SK-N-SH (cell line): Measurements from ENCODE around the gene SPCS3. TPM values are rescaled to one million over a fixed set of nuclear protein-coding genes. Genes with fewer than 3 reads are reported as not detected.

ENCODE experiments used
- CTCF ChIA-PET: fragments of 300-600, 350-600 bp; formaldehyde crosslinking; extraction: SDS; loops from one replicate; lab custom pipeline; 2021; lab: Yijun Ruan, JAX
- POLR2A ChIA-PET: fragments of 350-600 bp; sonication (Branson Sonifier 250); formaldehyde crosslinking; extraction: SDS; loops from one replicate; lab custom pipeline; 2020; ENCODE audit warnings: antibody characterized with exemption, inconsistent platforms; lab: Yijun Ruan, JAX
- DNase-seq: peaks from one replicate; pipeline ENCODE4 v3.0.0; 2012
- H2AFZ ChIP-seq: fragments of 200-600 bp; sonication (generic); 2 replicates; pipeline ENCODE4 v1.8.1; 2016; ENCODE audit warnings: antibody characterized with exemption, mild to moderate bottlenecking, low read depth
- H3F3A ChIP-seq: fragments of 200-600 bp; sonication (generic); replicated peaks from 2 replicates; pipeline ENCODE3; 2016; ENCODE audit warnings: antibody characterized with exemption, mild to moderate bottlenecking; ENCODE audit not compliant: insufficient read depth
- H3K27ac ChIP-seq, 2 experiments: fragments of 200-500 bp in 1 of 2; fragments of 200-600 bp in 1 of 2; sonication (Bioruptor generic) in 1 of 2; sonication (generic), shearing (Covaris generic) in 1 of 2; 2 replicates each; pipeline versions ENCODE4 v1.5.1 to v1.6.1; 2014 to 2016; ENCODE audit warnings: low read depth in 2 of 2, inconsistent platforms in 1 of 2, low read length in 1 of 2, mild to moderate bottlenecking in 1 of 2, mixed read lengths in 1 of 2
- H3K27me3 ChIP-seq: fragments of 200-600 bp; sonication (generic), shearing (Covaris generic); 2 replicates; pipeline ENCODE4 v1.6.1; 2016; ENCODE audit warnings: mixed run types; ENCODE audit not compliant: insufficient read depth
- H3K36me3 ChIP-seq, 2 experiments: fragments of 200-500 bp in 1 of 2; fragments of 200-600 bp in 1 of 2; sonication (Bioruptor generic) in 1 of 2; sonication (generic) in 1 of 2; replicated peaks in 1 of 2; 2 replicates each; pipeline versions ENCODE3 to v1.5.1; 2014 to 2016; ENCODE audit warnings: low read length in 1 of 2, mild to moderate bottlenecking in 1 of 2; ENCODE audit not compliant: insufficient read depth in 2 of 2, control insufficient read depth in 1 of 2
- H3K4me1 ChIP-seq, 2 experiments: fragments of 200-500 bp in 1 of 2; fragments of 200-600 bp in 1 of 2; sonication (Bioruptor generic) in 1 of 2; sonication (generic), shearing (Covaris generic) in 1 of 2; 2 replicates each; pipeline versions ENCODE4 v1.5.1 to v1.6.1; 2014 to 2016; ENCODE audit warnings: low read depth in 1 of 2, low read length in 1 of 2, mixed run types in 1 of 2; ENCODE audit not compliant: insufficient read depth in 2 of 2, control insufficient read depth in 1 of 2
- H3K4me2 ChIP-seq: fragments of 200-600 bp; sonication (generic), shearing (Covaris generic); 2 replicates; pipeline ENCODE4 v1.6.1; 2017; ENCODE audit warnings: mixed run types
- H3K4me3 ChIP-seq, 2 experiments: fragments of 200-500 bp in 1 of 2; fragments of 200-600 bp in 1 of 2; sonication (Bioruptor generic) in 1 of 2; sonication (generic), shearing (Covaris generic) in 1 of 2; 2 replicates each; pipeline versions ENCODE4 v1.5.1 to v1.8.1; 2014 to 2016; ENCODE audit warnings: low read depth in 2 of 2, inconsistent platforms in 1 of 2, low read length in 1 of 2, mild to moderate bottlenecking in 1 of 2, mixed read lengths in 1 of 2, moderate library complexity in 1 of 2
- H3K79me2 ChIP-seq: fragments of 200-600 bp; sonication (generic); 2 replicates; pipeline ENCODE4 v1.8.1; 2017; ENCODE audit warnings: mild to moderate bottlenecking; ENCODE audit not compliant: insufficient read depth
- H3K9ac ChIP-seq: fragments of 200-600 bp; sonication (generic); 2 replicates; pipeline ENCODE4 v1.6.1; 2017; ENCODE audit warnings: mixed run types
- H3K9me2 ChIP-seq: fragments of 200-600 bp; sonication (generic); 2 replicates; pipeline ENCODE4 v1.6.1; 2017; ENCODE audit warnings: mixed run types
- H3K9me3 ChIP-seq: fragments of 200-600 bp; sonication (generic); 2 replicates; pipeline ENCODE4 v1.6.1; 2017; ENCODE audit warnings: mixed run types, mild to moderate bottlenecking, moderate library complexity
- H4K20me1 ChIP-seq: fragments of 200-600 bp; sonication (generic); 2 replicates; pipeline ENCODE4 v1.6.1; 2017; ENCODE audit warnings: mild to moderate bottlenecking, mixed run types; ENCODE audit not compliant: insufficient read depth
- ELF1 ChIP-seq: IDR thresholded peaks from 2 replicates; pipeline ENCODE4 v1.4.0; 2012
- EP300 ChIP-seq, 2 experiments: IDR thresholded peaks; 2 replicates each; pipeline versions ENCODE4 v1.4.0 to v1.6.1; 2012; ENCODE audit warnings: borderline replicate concordance in 1 of 2, low read depth in 1 of 2, low read length in 1 of 2
- EZH2phosphoT487 ChIP-seq: fragments of 200-600 bp; sonication (generic); IDR thresholded peaks from 2 replicates; pipeline ENCODE4 v1.6.1; 2017; ENCODE audit warnings: low read depth, mixed run types, mild to moderate bottlenecking, antibody characterized with exemption, moderate library complexity, borderline replicate concordance
- FOXJ3 ChIP-seq: sonication (generic); formaldehyde crosslinking; IDR thresholded peaks from 2 replicates; pipeline ENCODE4 v1.5.1; 2020; ENCODE audit warnings: mild to moderate bottlenecking, missing genetic modification reagents
- FOXM1 ChIP-seq: IDR thresholded peaks from 2 replicates; pipeline ENCODE4 v1.4.0; 2012; ENCODE audit warnings: low read depth, mild to moderate bottlenecking
- GATA2 ChIP-seq: sonication (generic); formaldehyde crosslinking; IDR thresholded peaks from 2 replicates; pipeline ENCODE4 v1.5.0; 2020; ENCODE audit warnings: mild to moderate bottlenecking, missing genetic modification reagents
- JUND ChIP-seq: IDR thresholded peaks from 2 replicates; pipeline ENCODE4 v1.4.0; 2012
- MAX ChIP-seq: IDR thresholded peaks from 2 replicates; pipeline ENCODE4 v1.4.0; 2012; ENCODE audit warnings: low read depth
- MXI1 ChIP-seq: IDR thresholded peaks from 2 replicates; pipeline ENCODE4 v1.6.1; 2012; ENCODE audit warnings: mild to moderate bottlenecking, low read depth, low read length, improper control_type of control experiment
- NRF1 ChIP-seq: IDR thresholded peaks from 2 replicates; pipeline ENCODE4 v1.6.1; 2012; ENCODE audit warnings: low read depth, mild to moderate bottlenecking, low read length
- POLR2AphosphoS5 ChIP-seq: IDR thresholded peaks from 2 replicates; pipeline ENCODE4 v1.6.1; 2012; ENCODE audit warnings: low read depth, low read length
- RAD21 ChIP-seq: IDR thresholded peaks from 2 replicates; pipeline ENCODE4 v1.6.1; 2012; ENCODE audit warnings: mild to moderate bottlenecking, low read length
- RCOR1 ChIP-seq: fragments of 150-350 bp; IDR thresholded peaks from 2 replicates; pipeline ENCODE4 v1.6.1; 2017; ENCODE audit warnings: antibody characterized with exemption, low read length
- RFX5 ChIP-seq: IDR thresholded peaks from 2 replicates; pipeline ENCODE4 v1.6.1; 2012; ENCODE audit warnings: mild to moderate bottlenecking, improper control_type of control experiment, low read length
- RXRA ChIP-seq: IDR thresholded peaks from 2 replicates; pipeline ENCODE4 v1.4.0; 2012; ENCODE audit warnings: low read depth, mild to moderate bottlenecking, borderline replicate concordance
- TAF1 ChIP-seq: IDR thresholded peaks from 2 replicates; pipeline ENCODE4 v1.6.1; 2012; ENCODE audit warnings: low read depth, mild to moderate bottlenecking, low read length, moderate library complexity, borderline replicate concordance
- TCF12 ChIP-seq: IDR thresholded peaks from 2 replicates; pipeline ENCODE4 v1.4.0; 2012
- TEAD4 ChIP-seq: IDR thresholded peaks from 2 replicates; pipeline ENCODE4 v1.4.0; 2012; ENCODE audit warnings: mild to moderate bottlenecking, borderline replicate concordance; ENCODE audit not compliant: insufficient read depth
- WGBS: methylation state at CpG from one replicate; pipeline ENCODE4 v1.1.6; 2017; ENCODE audit warnings: low lambda C conversion rate; 5-methylcytosine and 5-hydroxymethylcytosine counted together
- polyA plus RNA-seq, 3 experiments: library from polyadenylated mRNA; depleted of rRNA; stranded (reverse); fragments of >200 nt; gene quantifications; 2 replicates each; pipeline ENCODE4 v1.2.3, GENCODE V29; 2012
- TF ChIP-seq, protein P1 (sequence below): IDR thresholded peaks from 2 replicates; pipeline ENCODE4 v1.4.0; 2012; ENCODE audit warnings: low read depth, borderline replicate concordance
- TF ChIP-seq, protein P2 (sequence below): fragments of 200-600 bp; sonication (generic); IDR thresholded peaks from 2 replicates; pipeline ENCODE4 v1.6.1; 2017; ENCODE audit warnings: antibody characterized with exemption, mild to moderate bottlenecking, moderate library complexity
- TF ChIP-seq, protein P3 (sequence below): IDR thresholded peaks from 2 replicates; pipeline ENCODE4 v1.4.0; 2012; ENCODE audit warnings: low read depth, borderline replicate concordance

SPCS3 gene
- polyA plus RNA-seq, 1 of the 3 experiments (the other 2 are of a cell fraction): 27.7 TPM

DNA sequence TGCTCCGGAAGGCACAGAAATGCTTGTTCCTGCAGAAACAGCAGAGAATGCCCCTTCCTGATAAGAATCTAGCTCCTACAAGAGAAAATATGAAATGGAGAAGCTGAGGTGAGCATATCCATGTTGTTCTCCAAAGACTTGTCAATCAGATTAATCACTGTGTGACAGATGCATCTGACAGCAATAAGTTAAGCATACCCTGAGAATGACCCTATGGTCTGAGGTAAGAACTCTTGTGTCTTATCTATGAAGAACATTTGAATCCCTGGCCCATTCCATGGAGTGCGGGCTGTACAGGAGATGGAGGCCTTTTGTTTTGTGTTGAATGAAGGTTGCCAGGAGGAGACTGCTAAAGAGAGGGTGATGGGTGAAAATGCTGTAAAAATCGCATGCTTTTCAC is 29.2 kb upstream of the SPCS3 start:
- Histone ChIP-seq H3K9me3 (no peaks in the 10 kb centered on the region), H4K20me1 (no peaks in the 10 kb centered on the region), H3K9me2 (no peaks in the 10 kb centered on the region), H3K36me3 (no peaks in the 10 kb centered on the region), H3F3A (no peaks in the 10 kb centered on the region), H3K4me2 (no peak overlapping the region), H3K79me2 (no peaks in the 10 kb centered on the region), H3K9ac (no peak overlapping the region), H2AFZ (no peak overlapping the region), H3K4me3 (no peak overlapping the region), H3K27ac (no peak overlapping the region), H3K27me3 (no peaks in the 10 kb centered on the region), H3K4me1 (no peaks in the 10 kb centered on the region; a peak in 1 of 4 replicates)
- no peak for DNase-seq
- CTCF ChIA-PET: no interaction called here
- POLR2A ChIA-PET: no interaction called here
- TF ChIP-seq RAD21 (no peak), EP300 (IDR thresholded peaks at IDR 0.05; ENCODE audit: borderline replicate concordance in 1 of 2, low read depth in 1 of 2, low read length in 1 of 2) (no peak), TEAD4 (no peak), JUND (no peak), NRF1 (no peak), FOXJ3 (CRISPR knock-in tag) (no peak)
- TF ChIP-seq, protein P1, sequence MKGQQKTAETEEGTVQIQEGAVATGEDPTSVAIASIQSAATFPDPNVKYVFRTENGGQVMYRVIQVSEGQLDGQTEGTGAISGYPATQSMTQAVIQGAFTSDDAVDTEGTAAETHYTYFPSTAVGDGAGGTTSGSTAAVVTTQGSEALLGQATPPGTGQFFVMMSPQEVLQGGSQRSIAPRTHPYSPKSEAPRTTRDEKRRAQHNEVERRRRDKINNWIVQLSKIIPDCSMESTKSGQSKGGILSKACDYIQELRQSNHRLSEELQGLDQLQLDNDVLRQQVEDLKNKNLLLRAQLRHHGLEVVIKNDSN: no peak
- 95% methylated on average over 3 of the region's 3 CpGs for WGBS

DNA sequence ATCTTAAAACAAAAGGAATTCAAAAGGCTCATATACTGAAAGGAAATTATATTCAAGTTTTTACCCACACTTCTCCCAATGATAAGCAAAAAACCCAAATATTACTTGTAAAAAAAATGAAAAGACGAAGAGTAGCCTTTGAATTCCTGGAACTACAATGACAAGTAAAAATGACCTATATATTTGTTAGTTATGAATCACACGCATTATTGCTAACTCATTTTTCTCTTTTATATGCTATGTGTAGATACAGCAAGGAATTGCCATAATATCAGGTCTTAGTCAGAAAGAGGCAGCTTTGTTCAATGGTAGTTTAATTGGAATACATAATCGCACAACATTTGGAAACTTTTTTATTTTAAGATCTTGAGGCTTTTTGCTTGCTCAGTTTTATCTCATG is 28.0 kb upstream of the SPCS3 start:
- H3K9ac ChIP-seq: no peak overlapping the region
- H3K36me3 ChIP-seq: no peaks in the 10 kb centered on the region
- H3K27ac ChIP-seq: no peak overlapping the region
- no peaks in the 10 kb centered on the region for H3K9me3 ChIP-seq
- no peaks in the 10 kb centered on the region for H4K20me1 ChIP-seq
- CTCF ChIA-PET: no interaction called here
- H3K4me1 ChIP-seq: no peaks in the 10 kb centered on the region; a peak in 1 of 4 replicates
- H3K79me2 ChIP-seq: no peaks in the 10 kb centered on the region
- no peak overlapping the region for H3K4me3 ChIP-seq
- TF ChIP-seq, protein P1: no peak
- TF ChIP-seq MXI1 (no peak), RFX5 (no peak), FOXM1 (no peak), NRF1 (no peak), ELF1 (no peak), MAX (no peak), TAF1 (no peak), EP300 (IDR thresholded peaks at IDR 0.05; ENCODE audit: borderline replicate concordance in 1 of 2, low read depth in 1 of 2, low read length in 1 of 2) (no peak), RCOR1 (no peak), RXRA (no peak), EZH2phosphoT487 (no peak), RAD21 (no peak), POLR2AphosphoS5 (no peak), TCF12 (no peak), GATA2 (CRISPR knock-in tag) (no peak)
- TF ChIP-seq, protein P2, sequence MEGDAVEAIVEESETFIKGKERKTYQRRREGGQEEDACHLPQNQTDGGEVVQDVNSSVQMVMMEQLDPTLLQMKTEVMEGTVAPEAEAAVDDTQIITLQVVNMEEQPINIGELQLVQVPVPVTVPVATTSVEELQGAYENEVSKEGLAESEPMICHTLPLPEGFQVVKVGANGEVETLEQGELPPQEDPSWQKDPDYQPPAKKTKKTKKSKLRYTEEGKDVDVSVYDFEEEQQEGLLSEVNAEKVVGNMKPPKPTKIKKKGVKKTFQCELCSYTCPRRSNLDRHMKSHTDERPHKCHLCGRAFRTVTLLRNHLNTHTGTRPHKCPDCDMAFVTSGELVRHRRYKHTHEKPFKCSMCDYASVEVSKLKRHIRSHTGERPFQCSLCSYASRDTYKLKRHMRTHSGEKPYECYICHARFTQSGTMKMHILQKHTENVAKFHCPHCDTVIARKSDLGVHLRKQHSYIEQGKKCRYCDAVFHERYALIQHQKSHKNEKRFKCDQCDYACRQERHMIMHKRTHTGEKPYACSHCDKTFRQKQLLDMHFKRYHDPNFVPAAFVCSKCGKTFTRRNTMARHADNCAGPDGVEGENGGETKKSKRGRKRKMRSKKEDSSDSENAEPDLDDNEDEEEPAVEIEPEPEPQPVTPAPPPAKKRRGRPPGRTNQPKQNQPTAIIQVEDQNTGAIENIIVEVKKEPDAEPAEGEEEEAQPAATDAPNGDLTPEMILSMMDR: no peak
- TF ChIP-seq, protein P3, sequence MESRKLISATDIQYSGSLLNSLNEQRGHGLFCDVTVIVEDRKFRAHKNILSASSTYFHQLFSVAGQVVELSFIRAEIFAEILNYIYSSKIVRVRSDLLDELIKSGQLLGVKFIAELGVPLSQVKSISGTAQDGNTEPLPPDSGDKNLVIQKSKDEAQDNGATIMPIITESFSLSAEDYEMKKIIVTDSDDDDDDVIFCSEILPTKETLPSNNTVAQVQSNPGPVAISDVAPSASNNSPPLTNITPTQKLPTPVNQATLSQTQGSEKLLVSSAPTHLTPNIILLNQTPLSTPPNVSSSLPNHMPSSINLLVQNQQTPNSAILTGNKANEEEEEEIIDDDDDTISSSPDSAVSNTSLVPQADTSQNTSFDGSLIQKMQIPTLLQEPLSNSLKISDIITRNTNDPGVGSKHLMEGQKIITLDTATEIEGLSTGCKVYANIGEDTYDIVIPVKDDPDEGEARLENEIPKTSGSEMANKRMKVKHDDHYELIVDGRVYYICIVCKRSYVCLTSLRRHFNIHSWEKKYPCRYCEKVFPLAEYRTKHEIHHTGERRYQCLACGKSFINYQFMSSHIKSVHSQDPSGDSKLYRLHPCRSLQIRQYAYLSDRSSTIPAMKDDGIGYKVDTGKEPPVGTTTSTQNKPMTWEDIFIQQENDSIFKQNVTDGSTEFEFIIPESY: no peak
- H3K4me2 ChIP-seq: no peak overlapping the region
- POLR2A ChIA-PET: no interaction called here
- H3F3A ChIP-seq: no peaks in the 10 kb centered on the region
- no peak for DNase-seq
- no peak overlapping the region for H2AFZ ChIP-seq
- no peaks in the 10 kb centered on the region for H3K27me3 ChIP-seq
- WGBS: 85% methylated on average over 3 of the region's 3 CpGs
- H3K9me2 ChIP-seq: no peaks in the 10 kb centered on the region
